Neural progenitor cell (in vitro differentiated cells): Measurements from ENCODE around the gene ZNF674.
"Not testable (repeated sequence)": the region's sequence is repeated elsewhere in the genome, so short reads cannot be mapped to it uniquely, and the experiment has no call there.

ENCODE experiments used
- EZH2 ChIP-seq: fragments of 200-600 bp; sonication (generic); IDR thresholded peaks from 2 replicates; pipeline ENCODE4 v1.6.1; 2017; ENCODE audit warnings: antibody characterized with exemption, mild to moderate bottlenecking, moderate library complexity
- TF ChIP-seq, protein P1 (sequence below): fragments of 200-600 bp; sonication (generic); IDR thresholded peaks from 2 replicates; pipeline ENCODE4 v1.5.1; 2017; ENCODE audit warnings: antibody characterized with exemption, mild to moderate bottlenecking

DNA sequence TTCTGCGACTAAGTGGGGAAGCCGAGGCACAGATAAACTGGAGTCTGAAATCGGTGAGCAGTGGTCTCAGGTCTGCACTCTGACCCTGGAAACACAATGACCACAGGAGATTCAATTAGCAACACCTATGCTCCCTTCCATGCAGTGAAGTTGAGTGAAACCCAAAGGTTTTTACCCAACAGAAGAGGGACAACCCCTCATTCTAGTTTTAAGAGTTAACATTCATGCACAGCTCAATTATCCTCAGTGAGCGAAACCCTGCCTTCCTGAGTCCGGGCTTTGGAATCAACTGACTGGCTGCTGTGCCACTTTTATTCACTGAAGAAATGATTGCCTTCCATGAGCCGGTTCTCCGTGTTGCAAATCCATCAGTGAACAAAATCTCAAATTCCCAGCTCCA, 694 bp downstream of the ZNF674 start:
- TF ChIP-seq, protein P1, sequence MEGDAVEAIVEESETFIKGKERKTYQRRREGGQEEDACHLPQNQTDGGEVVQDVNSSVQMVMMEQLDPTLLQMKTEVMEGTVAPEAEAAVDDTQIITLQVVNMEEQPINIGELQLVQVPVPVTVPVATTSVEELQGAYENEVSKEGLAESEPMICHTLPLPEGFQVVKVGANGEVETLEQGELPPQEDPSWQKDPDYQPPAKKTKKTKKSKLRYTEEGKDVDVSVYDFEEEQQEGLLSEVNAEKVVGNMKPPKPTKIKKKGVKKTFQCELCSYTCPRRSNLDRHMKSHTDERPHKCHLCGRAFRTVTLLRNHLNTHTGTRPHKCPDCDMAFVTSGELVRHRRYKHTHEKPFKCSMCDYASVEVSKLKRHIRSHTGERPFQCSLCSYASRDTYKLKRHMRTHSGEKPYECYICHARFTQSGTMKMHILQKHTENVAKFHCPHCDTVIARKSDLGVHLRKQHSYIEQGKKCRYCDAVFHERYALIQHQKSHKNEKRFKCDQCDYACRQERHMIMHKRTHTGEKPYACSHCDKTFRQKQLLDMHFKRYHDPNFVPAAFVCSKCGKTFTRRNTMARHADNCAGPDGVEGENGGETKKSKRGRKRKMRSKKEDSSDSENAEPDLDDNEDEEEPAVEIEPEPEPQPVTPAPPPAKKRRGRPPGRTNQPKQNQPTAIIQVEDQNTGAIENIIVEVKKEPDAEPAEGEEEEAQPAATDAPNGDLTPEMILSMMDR: not testable (repeated sequence)
- not testable (repeated sequence) for TF ChIP-seq EZH2
